Sigmoid colon (tissue), 7 donors: ENCODE data around the gene GBP7. TPM values are rescaled to one million over a fixed set of nuclear protein-coding genes. Genes with fewer than 3 reads are reported as not detected.
"Not testable (repeated sequence)": the region's sequence is repeated elsewhere in the genome, so short reads cannot be mapped to it uniquely, and the experiment has no call there.

Experiments used
- DNase-seq: peaks from one replicate; pipeline ENCODE4 v3.0.0-alpha.2; 2019
- H3K27ac ChIP-seq, 4 donors: fragments of 200-600 bp; sonication (generic); one replicate each; pipeline ENCODE4 v1.5.1; 2016 to 2019; ENCODE audit warnings: mild to moderate bottlenecking in 1 of 4
- H3K27me3 ChIP-seq, 3 donors: fragments of 200-600 bp; sonication (generic); one replicate each; pipeline ENCODE4 v1.5.1; 2019; ENCODE audit warnings: mild to moderate bottlenecking in 1 of 3
- H3K36me3 ChIP-seq, 4 donors: fragments of 200-600 bp; sonication (generic); one replicate each; pipeline ENCODE4 v1.5.1; 2016 to 2019
- H3K4me1 ChIP-seq, 4 donors: fragments of 200-600 bp; sonication (generic); one replicate each; pipeline ENCODE4 v1.5.1; 2017 to 2019
- H3K4me3 ChIP-seq, 4 donors: fragments of 200-600 bp; sonication (generic); one replicate each; pipeline ENCODE4 v1.5.1; 2017 to 2019; ENCODE audit warnings: mild to moderate bottlenecking in 2 of 4, moderate library complexity in 1 of 4
- H3K9me3 ChIP-seq, 4 donors: fragments of 200-600 bp in 3 of 4; sonication (generic) in 3 of 4; one replicate each; pipeline versions ENCODE4 v1.5.1 to v1.6.1; 2013 to 2019
- EP300 ChIP-seq, 4 donors: sonication (generic); formaldehyde crosslinking; IDR thresholded peaks; one replicate each; pipeline ENCODE4 v1.6.1; 2017; ENCODE audit warnings: antibody characterized with exemption in 4 of 4
- POLR2A ChIP-seq, 2 donors: fragments of 450-650 bp; IDR thresholded peaks; one replicate each; pipeline ENCODE4 v1.6.1; 2016; ENCODE audit warnings: antibody characterized with exemption in 2 of 2, mild to moderate bottlenecking in 2 of 2, moderate library complexity in 2 of 2
- POLR2AphosphoS5 ChIP-seq, 4 donors: sonication (generic); formaldehyde crosslinking; IDR thresholded peaks; one replicate each; pipeline ENCODE4 v1.6.1; 2017; ENCODE audit warnings: antibody characterized with exemption in 4 of 4
- whole genome bisulfite sequencing, 2 donors: extraction: QIAGEN DNeasy Blood & Tissue Kit; methylation state at CpG; one replicate each; pipeline ENCODE4 v1.1.7; 2013; 5-methylcytosine and 5-hydroxymethylcytosine counted together
- intact Hi-C: fragments of 100-400 bp; cut with DNase I; formaldehyde crosslinking; loops from one replicate; pipeline ENCODE4 v1.15.1; 2023
- polyA plus RNA-seq, 3 donors: library from polyadenylated mRNA; stranded (reverse); fragments of 200-250 nt; gene quantifications; one replicate each; pipeline ENCODE4 v1.2.3, GENCODE V29; 2013
- total RNA-seq, 4 donors: library from RNA; depleted of rRNA; stranded (reverse); fragments of >200 nt; gene quantifications; one replicate each; pipeline ENCODE4 v1.1.0, GENCODE V29; 2016
- TF ChIP-seq, protein P1 (sequence below), 4 experiments: fragments of 450-650 bp in 3 of 4; fragments of 200-600 bp in 1 of 4; IDR thresholded peaks; one replicate each; pipeline ENCODE4 v1.5.1; 2016 to 2019; ENCODE audit warnings: antibody characterized with exemption in 4 of 4, mild to moderate bottlenecking in 3 of 4, moderate library complexity in 2 of 4
- donor health status: healthy with polysubstance abuse.
- donor health status: Bipolar disorder and iron deficiency.
- donor health status: healthy.

Gene GBP7
- total RNA-seq (not detected), polyA plus RNA-seq (under 1 TPM in 1 of 3 donors, not detected in 2; 0.03 TPM)

GRCh38 chr1:89175601-89176256 is at the start of gene GBP7:
GBP7 (minus strand) TSS chr1:89176003; CDS start chr1:89171935, 4,068 bp downstream.
- no peak within 1 kb of the TSS for H3K4me3 ChIP-seq
- no peaks in the 10 kb centered on the region for H3K9me3 ChIP-seq
- no peaks in the 10 kb centered on the region for H3K36me3 ChIP-seq
- H3K27me3 ChIP-seq: no peaks in the 10 kb centered on the region
- H3K4me1 ChIP-seq: no peaks in the 10 kb centered on the region
- no peak for DNase-seq
- TF ChIP-seq POLR2A (IDR thresholded peaks at IDR 0.05): no peak
- TF ChIP-seq, protein P1, sequence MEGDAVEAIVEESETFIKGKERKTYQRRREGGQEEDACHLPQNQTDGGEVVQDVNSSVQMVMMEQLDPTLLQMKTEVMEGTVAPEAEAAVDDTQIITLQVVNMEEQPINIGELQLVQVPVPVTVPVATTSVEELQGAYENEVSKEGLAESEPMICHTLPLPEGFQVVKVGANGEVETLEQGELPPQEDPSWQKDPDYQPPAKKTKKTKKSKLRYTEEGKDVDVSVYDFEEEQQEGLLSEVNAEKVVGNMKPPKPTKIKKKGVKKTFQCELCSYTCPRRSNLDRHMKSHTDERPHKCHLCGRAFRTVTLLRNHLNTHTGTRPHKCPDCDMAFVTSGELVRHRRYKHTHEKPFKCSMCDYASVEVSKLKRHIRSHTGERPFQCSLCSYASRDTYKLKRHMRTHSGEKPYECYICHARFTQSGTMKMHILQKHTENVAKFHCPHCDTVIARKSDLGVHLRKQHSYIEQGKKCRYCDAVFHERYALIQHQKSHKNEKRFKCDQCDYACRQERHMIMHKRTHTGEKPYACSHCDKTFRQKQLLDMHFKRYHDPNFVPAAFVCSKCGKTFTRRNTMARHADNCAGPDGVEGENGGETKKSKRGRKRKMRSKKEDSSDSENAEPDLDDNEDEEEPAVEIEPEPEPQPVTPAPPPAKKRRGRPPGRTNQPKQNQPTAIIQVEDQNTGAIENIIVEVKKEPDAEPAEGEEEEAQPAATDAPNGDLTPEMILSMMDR (IDR thresholded peaks at IDR 0.05): no peak
- TF ChIP-seq EP300 (IDR thresholded peaks at IDR 0.05): no peak
- TF ChIP-seq POLR2AphosphoS5 (IDR thresholded peaks at IDR 0.05): no peak
- intact Hi-C loops: no loop called here
- H3K27ac ChIP-seq: no peak within 1 kb of the TSS

- no peak for DNase-seq
- H3K27me3 ChIP-seq: no peaks in the 10 kb centered on the region
- 13 to 53% methylated on average over 1 of the region's 1 CpG for WGBS, 2 donors
- H3K36me3 ChIP-seq: no peaks in the 10 kb centered on the region
- no peaks in the 10 kb centered on the region for H3K9me3 ChIP-seq
- intact Hi-C loops: no loop called here
- no peak overlapping the region for H3K4me3 ChIP-seq
- no peaks in the 10 kb centered on the region for H3K4me1 ChIP-seq
- H3K27ac ChIP-seq: no peak overlapping the region
- TF ChIP-seq EP300 (IDR thresholded peaks at IDR 0.05) (no peak), POLR2A (IDR thresholded peaks at IDR 0.05) (no peak), POLR2AphosphoS5 (IDR thresholded peaks at IDR 0.05) (no peak)
These were observed 45.5 kb upstream of the GBP7 start for GRCh38 chr1:89221341-89221740.

DNA sequence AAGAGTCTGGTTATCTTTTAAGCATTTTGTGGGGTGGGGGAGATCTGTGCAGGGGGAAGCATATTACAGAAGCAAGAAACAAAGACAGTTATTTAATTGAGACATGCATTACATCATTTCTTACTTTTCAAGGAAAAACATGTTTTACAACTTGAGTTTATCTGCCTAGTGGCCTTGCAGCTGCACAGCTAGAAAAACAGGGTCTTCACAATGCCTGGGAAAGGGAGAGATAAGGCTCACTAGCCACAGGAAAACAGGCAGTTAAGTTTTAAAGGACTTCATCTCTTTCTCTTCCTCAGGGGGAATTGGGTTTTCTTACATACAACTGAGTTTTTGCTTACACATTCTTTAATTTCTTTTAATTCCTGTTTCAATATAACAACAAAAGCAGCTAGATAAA is 44.0 kb upstream of the GBP7 start:
- DNase-seq, H3K36me3 ChIP-seq, H3K27me3 ChIP-seq, H3K27ac ChIP-seq, H3K4me1 ChIP-seq, H3K9me3 ChIP-seq, intact Hi-C loops, H3K4me3 ChIP-seq: not testable (repeated sequence)

DNA sequence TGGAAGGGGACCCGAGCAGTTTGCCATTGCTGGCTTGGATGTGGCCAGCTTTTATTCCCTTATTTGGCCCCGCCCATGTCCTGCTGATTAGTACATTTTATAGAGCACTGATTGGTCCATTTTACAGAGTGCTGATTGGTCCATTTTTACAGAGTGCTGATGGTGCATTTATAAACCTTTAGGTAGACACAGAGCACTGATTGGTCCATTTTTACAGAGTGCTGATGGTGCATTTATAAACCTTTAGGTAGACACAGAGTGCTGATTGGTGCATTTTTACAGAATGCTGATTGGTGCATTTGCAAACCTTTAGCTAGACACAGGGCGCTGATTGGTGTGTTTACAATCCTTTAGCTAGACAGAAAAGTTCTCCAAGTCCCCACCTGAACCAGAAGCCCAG is 43.1 kb upstream of the GBP7 start:
- H3K27ac ChIP-seq, H3K4me3 ChIP-seq, DNase-seq, intact Hi-C loops, H3K27me3 ChIP-seq, H3K4me1 ChIP-seq, H3K36me3 ChIP-seq, H3K9me3 ChIP-seq: not testable (repeated sequence)
- 73 to 90% methylated on average over 3 of the region's 3 CpGs for WGBS, 2 donors

- Histone ChIP-seq H3K9me3 (no peaks in the 10 kb centered on the region), H3K4me3 (no peak overlapping the region), H3K27me3 (no peaks in the 10 kb centered on the region), H3K27ac (no peak overlapping the region), H3K36me3 (no peaks in the 10 kb centered on the region), H3K4me1 (no peaks in the 10 kb centered on the region)
- TF ChIP-seq POLR2AphosphoS5 (IDR thresholded peaks at IDR 0.05) (no peak), EP300 (IDR thresholded peaks at IDR 0.05) (no peak), POLR2A (IDR thresholded peaks at IDR 0.05) (no peak)
- TF ChIP-seq, protein P1 (IDR thresholded peaks at IDR 0.05): no peak
- no peak for DNase-seq
- 47 to 89% methylated on average over 1 of the region's 1 CpG for WGBS, 2 donors
- intact Hi-C loops: no loop called here
These were observed 37.5 kb upstream of the GBP7 start for GRCh38 chr1:89213347-89213746.

- intact Hi-C loops: no loop called here
- no peak for DNase-seq
- Histone ChIP-seq H3K4me3 (no peak overlapping the region), H3K27me3 (no peaks in the 10 kb centered on the region), H3K4me1 (no peaks in the 10 kb centered on the region), H3K36me3 (no peaks in the 10 kb centered on the region), H3K27ac (no peak overlapping the region), H3K9me3 (no peaks in the 10 kb centered on the region)
- TF ChIP-seq EP300 (IDR thresholded peaks at IDR 0.05) (no peak), POLR2A (IDR thresholded peaks at IDR 0.05) (no peak), POLR2AphosphoS5 (IDR thresholded peaks at IDR 0.05) (no peak)
- TF ChIP-seq, protein P1 (IDR thresholded peaks at IDR 0.05): no peak
- WGBS, 2 donors: 90 to 91% methylated on average over 1 of the region's 1 CpG
These were observed 35.3 kb upstream of the GBP7 start for GRCh38 chr1:89211035-89211634.
